HG02798 (cell line): Measurements from ENCODE around the gene THEMIS.
"Not testable (repeated sequence)": the region's sequence is repeated elsewhere in the genome, so short reads cannot be mapped to it uniquely, and the experiment has no call there.

Experiments used
- ATAC-seq: cut with Tn5 transposase; IDR thresholded peaks from one replicate; pipeline ENCODE4 v1.9.1; 2021; ENCODE audit warnings: mild to moderate bottlenecking; ENCODE audit not compliant: unreplicated experiment, poor library complexity

THEMIS gene

DNA sequence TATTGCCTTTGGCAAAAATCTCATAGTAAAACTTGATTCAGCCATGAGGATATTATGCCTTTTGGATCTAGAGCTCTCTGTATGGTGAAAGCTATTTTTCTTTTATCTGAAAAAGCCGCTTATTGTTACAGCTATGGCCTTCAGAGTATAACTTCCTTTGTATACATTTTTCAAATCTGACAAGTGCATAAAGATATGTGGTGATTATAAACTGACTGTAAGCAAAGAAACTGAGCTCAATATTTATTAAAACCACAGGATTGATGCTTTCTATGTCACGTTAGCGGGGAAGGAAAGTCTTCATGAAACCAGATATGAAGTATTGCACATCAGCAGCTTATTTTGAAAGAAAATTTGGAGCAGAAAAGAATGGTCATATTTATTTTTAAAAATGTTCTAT is 151.8 kb downstream of the THEMIS start:
- no peak for ATAC-seq

DNA sequence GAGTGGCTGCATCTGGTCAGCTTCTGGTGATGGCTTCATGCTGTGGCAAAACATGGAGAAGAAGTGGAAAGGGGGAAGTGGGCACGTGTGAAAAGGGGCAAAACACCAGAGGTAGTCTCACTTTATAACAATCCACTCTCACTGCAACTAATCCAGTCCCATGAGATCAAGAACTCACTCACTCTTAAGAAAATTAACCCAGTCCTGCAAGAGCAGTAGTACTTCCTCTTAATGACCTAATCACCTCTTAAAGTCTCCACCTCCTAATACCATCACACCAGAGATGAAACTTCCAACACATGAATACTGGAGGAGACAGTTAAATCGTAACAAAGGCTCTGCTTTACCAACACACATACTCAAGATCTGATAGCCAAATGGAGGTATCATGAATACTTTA is 152.6 kb downstream of the THEMIS start:
- no peak for ATAC-seq

DNA sequence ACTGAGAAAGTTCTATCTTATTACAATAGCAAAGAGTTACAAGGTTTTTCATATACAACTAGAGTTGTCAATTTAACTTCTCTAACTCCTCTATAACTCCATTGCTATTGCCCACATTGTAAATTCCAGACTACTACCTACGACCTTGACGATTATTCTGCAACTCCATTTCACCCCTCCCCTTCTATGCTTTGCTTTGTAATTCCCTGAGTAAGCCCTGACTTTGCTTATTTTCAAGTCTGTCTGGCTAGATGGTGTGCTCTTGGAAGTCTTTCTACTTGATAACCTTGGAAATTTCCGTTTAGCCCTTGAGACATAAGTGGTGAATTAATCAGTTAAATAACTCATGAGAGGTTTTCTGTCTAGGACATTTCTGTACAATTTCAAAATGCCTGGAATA is 162.4 kb downstream of the THEMIS start:
- ATAC-seq: no peak

DNA sequence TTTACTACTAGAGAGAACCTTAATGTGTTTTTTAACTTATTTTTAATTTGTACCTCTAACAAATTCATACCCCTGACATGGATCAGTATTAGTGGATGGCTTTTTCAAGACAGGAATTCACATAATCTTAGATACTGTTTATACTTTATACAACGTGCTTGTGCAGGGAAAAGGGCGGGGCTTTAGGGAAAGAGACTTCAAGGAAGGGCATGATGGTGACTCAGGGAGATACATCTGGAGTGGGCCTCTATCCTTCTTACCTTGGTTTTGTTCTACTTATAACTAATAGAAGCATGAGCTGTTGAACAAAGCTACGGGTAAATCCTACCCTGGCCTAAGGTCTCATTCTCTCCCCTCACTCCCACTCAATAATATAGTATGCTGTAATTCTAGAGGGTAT is 163.1 kb downstream of the THEMIS start:
- ATAC-seq: no peak

DNA sequence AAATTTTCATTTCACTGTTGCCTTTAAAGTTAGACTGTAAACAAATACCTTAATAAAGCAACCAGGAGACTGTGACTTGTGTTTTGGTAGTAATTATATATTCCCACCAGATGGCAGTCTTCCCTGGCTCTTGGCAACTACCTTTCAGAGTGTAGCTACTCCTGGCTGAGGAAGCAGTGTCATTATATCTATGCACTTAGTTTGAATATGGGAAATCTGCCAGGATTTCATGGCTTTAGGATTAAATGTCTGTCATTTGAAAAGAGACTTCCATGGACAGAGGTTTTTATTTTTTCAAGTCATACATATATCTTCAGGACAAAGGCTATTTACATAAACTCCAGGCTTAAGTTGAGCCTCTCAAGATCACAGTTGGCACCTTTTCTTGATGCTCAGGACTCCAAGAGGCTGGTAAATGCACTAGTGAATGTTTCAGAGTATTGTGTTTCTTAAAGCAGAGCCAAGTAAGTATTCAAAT is 163.8 kb downstream of the THEMIS start:
- ATAC-seq: peak; percentile 94

DNA sequence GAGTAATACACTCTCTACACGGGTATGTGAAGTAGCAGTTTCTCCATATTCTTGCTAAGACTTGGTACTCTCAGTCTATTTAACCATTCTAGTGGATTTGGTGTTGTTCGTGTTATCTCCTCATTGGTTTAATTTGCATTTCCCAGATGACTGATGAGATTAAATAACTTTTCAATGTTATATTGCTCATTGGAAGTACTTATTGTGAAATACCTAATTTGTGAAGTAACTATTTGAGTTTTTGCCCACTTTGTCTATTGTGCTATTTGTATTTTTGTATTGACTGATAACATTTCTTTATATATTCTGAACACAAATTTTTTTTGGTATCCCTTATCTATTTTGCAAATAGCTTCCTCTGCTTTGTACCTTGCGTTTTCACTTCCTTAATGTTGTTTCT is 167.9 kb downstream of the THEMIS start:
- ATAC-seq: no peak

DNA sequence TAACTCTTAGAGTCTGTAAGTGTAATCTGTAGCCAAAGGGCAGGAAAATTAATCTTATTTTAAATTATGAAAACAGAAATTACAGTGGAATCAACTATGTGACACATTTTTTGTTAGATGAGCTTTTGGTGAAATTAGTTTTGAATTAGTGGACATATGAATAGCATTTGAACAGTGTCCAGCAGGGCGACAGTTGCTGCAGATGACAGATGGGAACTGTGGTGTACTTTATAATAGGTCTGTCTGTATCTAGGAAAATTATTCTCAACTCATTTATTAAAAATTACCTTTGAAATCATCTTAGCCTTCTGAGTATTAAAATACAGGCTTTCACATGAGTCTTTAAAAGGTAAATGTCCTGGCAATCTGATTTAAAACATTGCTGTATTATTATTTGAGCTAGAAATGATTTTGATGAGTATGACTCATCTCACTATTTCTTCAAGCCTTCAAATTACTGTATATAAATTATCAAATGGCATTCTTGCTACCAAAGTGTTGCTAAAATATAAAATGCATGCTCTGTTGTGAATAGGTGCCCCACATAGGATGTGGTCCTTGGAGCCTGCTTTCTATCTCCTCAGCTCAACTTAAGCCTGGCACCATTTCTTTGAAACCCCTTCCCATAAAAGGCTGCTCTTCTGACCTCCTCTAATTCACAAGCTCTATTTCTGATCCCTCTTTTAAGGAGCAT is 173.5 kb downstream of the THEMIS start:
- ATAC-seq: no peak

DNA sequence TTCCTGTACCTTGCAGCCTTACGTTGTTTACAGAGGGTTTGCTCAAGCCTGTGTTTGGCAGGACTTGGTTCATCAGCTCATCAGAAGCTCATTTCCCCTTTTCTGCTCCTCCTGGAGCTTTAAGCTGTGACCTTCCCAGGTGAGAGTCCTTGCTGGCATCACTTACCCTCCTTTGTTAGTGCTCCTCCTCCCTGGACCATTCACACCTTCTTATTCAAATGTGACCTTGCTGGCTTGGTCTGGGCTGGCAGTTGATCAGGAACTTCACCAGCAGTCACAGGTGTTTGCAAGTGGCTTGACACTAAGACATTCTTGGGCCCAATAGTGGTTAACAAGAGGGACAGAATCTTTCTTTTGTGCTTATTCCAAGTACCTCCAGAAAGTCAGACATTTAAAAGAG is 175.0 kb downstream of the THEMIS start:
- ATAC-seq: no peak

DNA sequence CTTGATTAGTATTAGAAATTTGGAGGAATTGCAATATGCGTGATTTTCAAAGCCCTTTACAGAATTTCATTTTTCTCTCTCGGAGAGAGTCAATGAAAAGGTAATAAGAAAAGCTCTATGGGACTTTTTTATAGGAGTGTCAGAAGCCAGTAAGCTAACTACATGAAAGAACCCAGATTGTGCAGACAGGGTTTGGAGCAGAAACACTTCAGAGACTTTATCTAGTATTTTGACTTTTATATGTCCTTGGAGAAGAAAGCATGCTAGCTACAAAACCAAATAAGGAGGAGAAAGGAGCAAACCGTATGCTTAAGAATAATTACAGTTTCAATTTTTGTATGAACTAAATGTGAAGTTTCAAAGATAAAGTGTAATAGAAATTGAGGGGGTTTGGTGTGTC is 182.2 kb downstream of the THEMIS start:
- ATAC-seq: no peak

DNA sequence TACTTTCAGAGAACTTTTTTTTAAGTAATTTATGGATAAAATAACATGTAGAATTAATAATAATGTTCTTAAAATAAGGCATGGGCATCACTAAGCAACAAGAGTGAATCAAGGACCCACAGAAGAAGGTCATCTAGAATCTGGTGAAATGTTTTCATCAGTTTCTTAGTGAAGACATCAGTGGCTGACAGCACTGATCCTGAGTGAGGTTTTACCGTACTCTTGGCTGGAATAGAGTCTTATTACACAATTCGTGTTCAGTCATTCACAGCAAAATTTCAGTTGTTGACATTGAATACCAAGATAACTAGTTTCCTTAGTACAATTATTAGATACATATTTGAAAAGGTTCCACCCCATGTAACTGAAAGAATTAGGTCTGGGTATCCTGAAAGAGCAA is 183.5 kb downstream of the THEMIS start:
- ATAC-seq: no peak

DNA sequence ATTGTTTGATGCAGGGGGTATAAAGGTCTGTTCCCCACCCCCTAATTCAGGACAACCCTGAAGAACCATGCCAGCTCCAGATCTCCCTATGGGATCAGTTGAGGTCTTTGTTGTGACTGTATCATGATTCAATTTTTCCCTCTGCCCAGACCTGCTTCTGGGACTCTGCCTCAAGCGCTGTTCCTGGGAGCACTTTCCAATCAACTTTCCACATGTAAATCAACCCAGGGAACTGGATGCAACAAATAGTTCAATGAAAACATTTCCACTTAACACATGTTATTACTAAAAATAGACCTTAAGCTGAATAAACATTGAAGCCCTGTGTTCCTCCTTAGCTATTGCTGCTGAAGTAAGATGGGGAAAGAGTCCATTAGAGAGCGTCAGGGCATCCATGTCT is 184.4 kb downstream of the THEMIS start:
- no peak for ATAC-seq

DNA sequence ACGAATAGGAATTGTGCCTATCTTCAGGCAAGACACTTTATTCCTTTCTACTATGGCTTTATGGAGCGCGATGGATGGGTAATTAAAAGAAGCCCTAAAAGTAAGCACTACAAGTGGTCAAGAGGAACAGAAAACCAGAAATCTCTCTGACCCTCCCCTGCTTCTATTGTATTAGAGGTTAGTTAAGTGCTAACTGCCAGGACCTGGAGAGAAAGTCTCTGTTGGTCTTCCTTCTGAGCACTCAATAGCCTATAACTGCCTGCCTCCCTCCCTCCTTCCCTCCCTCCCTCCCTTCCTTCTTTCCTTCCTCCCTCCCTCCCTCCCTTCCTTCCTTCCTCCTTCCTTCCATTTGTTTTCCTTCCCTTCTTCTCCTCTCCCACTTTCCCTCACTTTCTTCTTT is 190.2 kb downstream of the THEMIS start:
- ATAC-seq: no peak

DNA sequence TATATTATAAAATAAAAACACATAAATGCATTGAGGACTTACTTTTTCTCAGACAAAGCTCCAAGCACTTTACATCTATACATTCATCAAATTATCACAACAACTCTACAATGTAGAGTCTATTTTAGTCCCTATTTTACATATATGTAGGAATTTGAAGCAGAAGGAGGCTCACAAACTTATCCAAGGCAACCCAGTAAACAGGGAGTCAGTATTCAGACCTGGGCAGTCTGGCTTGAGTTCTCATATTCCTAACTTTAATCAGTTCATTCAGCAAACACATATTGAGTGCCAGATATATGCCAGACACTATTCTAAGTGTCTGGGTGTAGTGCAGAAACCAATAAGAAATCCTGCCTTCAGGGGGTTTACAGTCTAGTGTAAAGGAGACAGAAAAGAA is 194.6 kb downstream of the THEMIS start:
- ATAC-seq: no peak

DNA sequence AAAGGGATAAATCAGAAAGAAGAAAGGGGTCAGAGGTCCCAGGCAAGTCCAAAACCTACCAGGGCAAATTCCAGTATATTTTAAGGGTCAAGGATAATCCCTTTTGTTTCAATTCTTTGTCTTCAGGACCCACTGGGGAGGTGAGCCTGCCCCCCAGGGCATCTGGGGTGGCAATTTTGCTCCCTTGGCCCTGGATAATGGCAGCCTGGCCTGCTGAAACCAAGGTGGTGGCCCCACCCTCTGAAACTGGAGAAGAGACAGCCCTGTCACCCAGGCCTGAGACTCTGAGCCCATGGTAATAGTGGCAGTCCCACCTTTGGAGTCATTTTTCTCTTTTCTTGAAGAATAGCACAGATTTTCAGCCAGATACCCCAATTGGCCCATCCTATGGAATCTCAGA is 205.8 kb downstream of the THEMIS start:
- no peak for ATAC-seq

DNA sequence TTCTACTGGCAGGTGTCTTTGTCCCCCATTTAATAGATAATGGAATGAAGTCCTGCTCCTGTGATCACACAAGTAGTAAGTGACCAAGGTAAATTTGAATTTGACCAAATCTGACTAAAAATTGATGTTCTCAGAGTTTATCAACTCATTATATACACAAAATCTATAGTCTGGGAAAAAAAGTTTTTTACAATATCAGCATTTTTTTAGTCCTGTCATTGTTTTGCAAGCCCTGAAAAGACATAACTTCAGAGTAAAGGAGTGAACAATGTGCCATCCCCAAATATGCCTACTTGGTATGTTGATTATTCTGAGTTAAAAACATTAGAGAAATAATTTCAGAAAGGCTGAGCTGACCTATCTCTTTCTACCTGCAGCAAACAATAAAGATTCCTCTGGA is 209.7 kb downstream of the THEMIS start:
- ATAC-seq: no peak

DNA sequence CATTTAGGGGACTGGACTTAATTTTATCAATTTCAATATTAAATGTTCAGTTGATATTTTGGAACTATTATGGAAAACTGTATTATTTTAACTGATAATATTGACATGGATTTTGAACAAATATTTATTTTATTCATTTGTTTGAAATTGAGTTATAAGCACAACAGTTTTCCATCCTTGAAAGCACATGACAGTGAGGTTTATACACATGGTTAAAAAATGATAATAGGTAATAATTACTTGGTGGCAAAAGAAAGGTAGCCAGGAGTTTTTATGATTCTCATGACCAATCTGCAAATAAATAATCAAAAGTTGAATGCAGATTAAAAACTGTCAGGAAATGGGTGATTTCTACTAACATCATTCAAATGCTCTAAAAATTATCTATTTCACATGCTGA is 210.3 kb downstream of the THEMIS start:
- no peak for ATAC-seq

DNA sequence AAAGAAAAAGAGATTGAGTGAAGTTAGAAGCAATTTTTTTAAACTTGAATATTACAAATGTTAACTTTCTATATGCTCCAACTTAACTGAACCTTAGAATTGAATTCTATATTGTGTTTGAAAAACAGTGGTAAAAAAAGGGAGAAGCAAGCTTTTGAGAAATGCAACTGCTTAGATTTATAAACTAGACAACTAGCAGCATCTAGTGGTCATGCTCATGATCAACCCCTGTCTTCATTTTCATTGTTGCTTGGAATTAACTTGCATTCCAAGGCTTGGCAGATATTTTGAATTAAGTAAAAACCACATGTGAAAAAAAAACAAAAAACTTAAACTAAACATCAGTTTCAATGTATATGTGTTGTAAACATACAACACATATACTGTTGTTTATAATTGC is 210.8 kb downstream of the THEMIS start:
- no peak for ATAC-seq

DNA sequence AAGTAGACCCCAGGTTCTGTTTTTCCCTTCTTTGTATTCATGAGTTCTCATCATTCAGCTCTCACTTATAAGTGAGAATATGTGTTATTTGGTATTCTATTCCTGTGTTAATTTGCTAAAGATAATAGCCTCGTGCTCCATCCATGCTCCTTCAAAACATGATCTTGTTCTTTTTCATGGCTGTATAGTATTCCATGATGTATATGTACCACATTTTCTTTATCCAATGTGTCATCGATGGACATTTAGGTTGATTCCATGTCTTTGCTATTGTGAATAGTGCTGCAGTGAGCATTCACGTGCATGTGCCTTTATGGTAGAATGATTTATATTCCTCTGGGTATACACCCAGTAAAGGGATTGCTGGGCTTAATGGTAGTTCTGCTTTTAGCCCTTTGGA is 213.4 kb downstream of the THEMIS start:
- ATAC-seq: not testable (repeated sequence)

DNA sequence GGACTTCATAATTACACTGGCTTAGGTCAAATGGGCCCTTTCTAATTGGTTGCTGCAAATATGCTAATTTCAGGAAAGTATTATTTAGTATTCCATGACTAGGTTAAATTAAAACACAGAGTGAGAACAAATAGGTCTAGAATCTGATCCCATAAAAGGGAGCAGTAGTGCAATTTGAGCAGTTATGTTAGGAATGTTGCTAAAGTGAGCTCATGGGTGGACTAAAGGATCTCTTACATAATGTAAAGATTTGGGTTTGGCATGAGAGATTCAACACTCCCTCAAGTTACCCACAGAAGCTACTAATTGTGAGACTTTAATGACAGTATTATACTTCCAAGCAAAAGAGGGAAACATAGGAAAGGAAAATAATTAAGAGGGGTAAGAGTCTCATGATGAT is 214.8 kb downstream of the THEMIS start:
- no peak for ATAC-seq

DNA sequence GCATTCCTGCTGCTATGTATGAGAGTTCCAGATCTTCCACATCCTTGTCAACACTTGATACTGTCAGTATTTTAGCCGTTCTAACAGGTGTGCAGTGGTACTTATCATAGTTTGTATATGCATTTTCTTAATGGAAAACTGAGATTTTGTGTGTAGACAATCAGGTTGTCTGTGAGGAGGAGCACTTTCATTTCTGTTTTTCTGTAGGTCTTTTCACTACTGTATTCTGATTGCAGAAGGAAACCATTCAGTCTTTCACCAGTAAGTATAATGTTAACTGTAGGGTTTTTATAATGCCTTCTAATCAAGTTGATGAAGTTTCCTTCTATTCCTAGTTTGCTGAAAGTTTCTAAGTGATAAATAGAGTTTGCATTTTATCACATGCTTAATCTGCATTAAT is 216.4 kb downstream of the THEMIS start:
- ATAC-seq: no peak
